ENCODE measurements around the gene RFNG. TPM values are rescaled to one million over a fixed set of nuclear protein-coding genes. Genes with fewer than 3 reads are reported as not detected.

The RFNG gene
- total and polyA plus RNA-seq, 2 donors (not counting 1 experiment from before 2014, with no cell fraction given), result 30.1 to 44.5 TPM

GRCh38 chr17:82025401-82026107 lies 26.1 kb downstream of the RFNG start:
- Histone ChIP-seq H2AFZ (ENCODE audit: insufficient read depth, low read depth, low read length, poor library complexity, severe bottlenecking) (no peak overlapping the region), H3K4me3 (ENCODE audit: control extremely low read depth in 1 of 5, extremely low read depth in 1 of 5, insufficient read depth in 1 of 5, low read depth in 2 of 5, low read length in 4 of 5) (no peak overlapping the region), H3K4me1 (ENCODE audit: control insufficient read depth in 2 of 2, insufficient read depth in 2 of 2, low read length in 2 of 2) (peaks cover 26 to 37% of the 10 kb centered on the region in 2 donors), H3K27ac (ENCODE audit: low read length in 2 of 2) (no peak overlapping the region), H3K27me3 (replicated peaks in 1 of 4; ENCODE audit: control extremely low read depth in 1 of 4, control insufficient read depth in 3 of 4, insufficient read depth in 4 of 4, low read length in 3 of 4) (peaks cover 0 to 32% (median 0%) of the 10 kb centered on the region in 4 experiments), H3K9me3 (ENCODE audit: control extremely low read depth in 1 of 3, control insufficient read depth in 2 of 3, insufficient read depth in 1 of 3, low read length in 2 of 3) (peaks cover 0 to 5% (median 0%) of the 10 kb centered on the region in 3 donors), H3K9ac (ENCODE audit: low read length) (no peak overlapping the region), H3K4me2 (replicated peaks; ENCODE audit: low read depth, low read length, poor library complexity, severe bottlenecking) (no peak overlapping the region), H3K79me2 (ENCODE audit: control insufficient read depth, insufficient read depth, low read length) (peaks cover 23% of the 10 kb centered on the region), H3K36me3 (replicated peaks in 1 of 2; ENCODE audit: control extremely low read depth in 1 of 2, control insufficient read depth in 1 of 2, extremely low read depth in 1 of 2, insufficient read depth in 2 of 2, low read length in 1 of 2) (no peaks in the 10 kb centered on the region), H4K20me1 (ENCODE audit: control insufficient read depth, insufficient read depth, low read length, poor library complexity, severe bottlenecking) (peaks cover 44% of the 10 kb centered on the region)
- Mint-ChIP-seq H3K4me1 (peaks cover 22% of the 10 kb centered on the region), H3K27me3 (no peaks in the 10 kb centered on the region), H3K4me3 (peak overlapping the region; percentile 16), H3K9me3 (ENCODE audit: insufficient read depth) (no peaks in the 10 kb centered on the region), H3K27ac (no peak overlapping the region)
- no peak for TF ChIP-seq CTCF (IDR thresholded peaks at IDR 0.05)
- no peak for TF ChIP-seq EZH2 (IDR thresholded peaks at IDR 0.05; ENCODE audit: borderline replicate concordance, insufficient read depth, low read depth, low read length, poor library complexity, severe bottlenecking)
- ATAC-seq (ENCODE audit: low read depth) (no peak), DNase-seq (no peak)
- CTCF ChIA-PET, result interaction anchor here (1.0 to 2.1 kb wide), 2 partner anchors 12 to 66 kb away, joined by 3 to 7 read pairs; partner anchors contain the start of gene DCXR
- intact Hi-C loops (cut with micrococcal nuclease), result no loop called here
- 95% methylated on average over 25 of the region's 25 CpGs for WGBS (ENCODE audit: insufficient coverage)
- POLR2A ChIA-PET, result interaction anchor here (0.5 to 0.9 kb wide), 2 partner anchors 58 to 187 kb away, joined by 3 to 5 read pairs; partner anchors contain the start of gene CCDC57

- H3K9me3 Mint-ChIP-seq (ENCODE audit: insufficient read depth), result no peaks in the 10 kb centered on the region
- H3K4me1 ChIP-seq (ENCODE audit: control insufficient read depth in 2 of 2, insufficient read depth in 2 of 2, low read length in 2 of 2), result peaks cover 20 to 35% of the 10 kb centered on the region in 2 donors
- H3K4me3 Mint-ChIP-seq, result no peak overlapping the region
- no peaks in the 10 kb centered on the region for H3K27me3 Mint-ChIP-seq
- peaks cover 0 to 27% (median 0%) of the 10 kb centered on the region in 4 experiments for H3K27me3 ChIP-seq (replicated peaks in 1 of 4; ENCODE audit: control extremely low read depth in 1 of 4, control insufficient read depth in 3 of 4, insufficient read depth in 4 of 4, low read length in 3 of 4)
- H3K9ac ChIP-seq (ENCODE audit: low read length), result no peak overlapping the region
- H3K4me2 ChIP-seq (replicated peaks; ENCODE audit: low read depth, low read length, poor library complexity, severe bottlenecking), result no peak overlapping the region
- POLR2A ChIA-PET, result no interaction called here
- H3K4me1 Mint-ChIP-seq, result peaks cover 20% of the 10 kb centered on the region
- intact Hi-C loops (cut with micrococcal nuclease), result no loop called here
- CTCF ChIA-PET, result interaction anchor here (2.1 kb wide), 1 partner anchor 65 kb away, joined by 7 read pairs; no protein-coding TSS in a partner anchor
- H2AFZ ChIP-seq (ENCODE audit: insufficient read depth, low read depth, low read length, poor library complexity, severe bottlenecking), result no peak overlapping the region
- H3K27ac Mint-ChIP-seq, result no peak overlapping the region
- WGBS (ENCODE audit: insufficient coverage), result 98% methylated on average over 17 of the region's 17 CpGs
- ATAC-seq (ENCODE audit: low read depth) (no peak), DNase-seq (no peak)
- H3K36me3 ChIP-seq (replicated peaks in 1 of 2; ENCODE audit: control extremely low read depth in 1 of 2, control insufficient read depth in 1 of 2, extremely low read depth in 1 of 2, insufficient read depth in 2 of 2, low read length in 1 of 2), result no peaks in the 10 kb centered on the region
- no peak overlapping the region for H3K27ac ChIP-seq (ENCODE audit: low read length in 2 of 2)
- H3K4me3 ChIP-seq (ENCODE audit: control extremely low read depth in 1 of 5, extremely low read depth in 1 of 5, insufficient read depth in 1 of 5, low read depth in 2 of 5, low read length in 4 of 5), result no peak overlapping the region
- H4K20me1 ChIP-seq (ENCODE audit: control insufficient read depth, insufficient read depth, low read length, poor library complexity, severe bottlenecking), result peaks cover 43% of the 10 kb centered on the region
- peaks cover 0 to under 1% (median 0%) of the 10 kb centered on the region in 3 donors for H3K9me3 ChIP-seq (ENCODE audit: control extremely low read depth in 1 of 3, control insufficient read depth in 2 of 3, insufficient read depth in 1 of 3, low read length in 2 of 3)
- TF ChIP-seq CTCF (IDR thresholded peaks at IDR 0.05) (no peak), EZH2 (IDR thresholded peaks at IDR 0.05; ENCODE audit: borderline replicate concordance, insufficient read depth, low read depth, low read length, poor library complexity, severe bottlenecking) (no peak)
- peaks cover 23% of the 10 kb centered on the region for H3K79me2 ChIP-seq (ENCODE audit: control insufficient read depth, insufficient read depth, low read length)
Measured at GRCh38 chr17:82024859-82025258, 26.8 kb downstream of the RFNG start.
